ENCODE results near the gene PLEKHM2.

GRCh38 chr1:15733726-15734226 is 49.7 kb downstream of the PLEKHM2 start:
- TF ChIP-seq EZH2phosphoT487 (IDR thresholded peaks at IDR 0.05; ENCODE audit: low read depth, severe bottlenecking, unreplicated experiment) (no peak), CTCF (IDR thresholded peaks at IDR 0.05; ENCODE audit: poor library complexity) (no peak), EZH2 (IDR thresholded peaks at IDR 0.05; ENCODE audit: borderline replicate concordance) (no peak)

Measured in hepatocyte (in vitro differentiated cells).